IMR-90 (cell line): ENCODE results near the gene FNDC3B.

ENCODE experiments used
- CTCF ChIP-seq: conservative IDR thresholded peaks from 2 replicates; pipeline ENCODE4 v1.5.1; 2012; ENCODE audit warnings: mild to moderate bottlenecking, low read depth, low read length, improper control_type of control experiment
- FOS ChIP-seq: fragments of 150-350 bp; IDR thresholded peaks from 2 replicates; pipeline ENCODE4 v1.6.1; 2016; ENCODE audit warnings: low read depth, low read length
- MAFK ChIP-seq: IDR thresholded peaks from 2 replicates; pipeline ENCODE4 v1.6.1; 2012; ENCODE audit warnings: low read depth, low read length, improper control_type of control experiment
- MAZ ChIP-seq: IDR thresholded peaks from 2 replicates; pipeline ENCODE4 v1.6.1; 2012; ENCODE audit warnings: low read depth, mild to moderate bottlenecking, low read length, improper control_type of control experiment, moderate library complexity, borderline replicate concordance
- MXI1 ChIP-seq: IDR thresholded peaks from 2 replicates; pipeline ENCODE4 v1.6.1; 2012; ENCODE audit warnings: low read depth, mild to moderate bottlenecking, low read length, moderate library complexity, borderline replicate concordance
- POLR2A ChIP-seq: IDR thresholded peaks from 2 replicates; pipeline ENCODE4 v1.6.1; 2012; ENCODE audit warnings: mild to moderate bottlenecking, low read depth, low read length
- RAD21 ChIP-seq: IDR thresholded peaks from 2 replicates; pipeline ENCODE4 v1.6.1; 2012; ENCODE audit warnings: low read length, improper control_type of control experiment
- RCOR1 ChIP-seq: IDR thresholded peaks from 2 replicates; pipeline ENCODE4 v1.6.1; 2012; ENCODE audit warnings: mild to moderate bottlenecking, low read length, improper control_type of control experiment; ENCODE audit not compliant: insufficient replicate concordance
- SMC3 ChIP-seq: fragments of 150-350 bp; IDR thresholded peaks from 2 replicates; pipeline ENCODE4 v1.6.1; 2016; ENCODE audit warnings: low read depth, mild to moderate bottlenecking, antibody characterized with exemption, low read length, moderate library complexity
- USF2 ChIP-seq: fragments of 150-350 bp; IDR thresholded peaks from 2 replicates; pipeline ENCODE4 v1.6.1; 2017; ENCODE audit warnings: mild to moderate bottlenecking, antibody characterized with exemption, low read length, low read depth

DNA sequence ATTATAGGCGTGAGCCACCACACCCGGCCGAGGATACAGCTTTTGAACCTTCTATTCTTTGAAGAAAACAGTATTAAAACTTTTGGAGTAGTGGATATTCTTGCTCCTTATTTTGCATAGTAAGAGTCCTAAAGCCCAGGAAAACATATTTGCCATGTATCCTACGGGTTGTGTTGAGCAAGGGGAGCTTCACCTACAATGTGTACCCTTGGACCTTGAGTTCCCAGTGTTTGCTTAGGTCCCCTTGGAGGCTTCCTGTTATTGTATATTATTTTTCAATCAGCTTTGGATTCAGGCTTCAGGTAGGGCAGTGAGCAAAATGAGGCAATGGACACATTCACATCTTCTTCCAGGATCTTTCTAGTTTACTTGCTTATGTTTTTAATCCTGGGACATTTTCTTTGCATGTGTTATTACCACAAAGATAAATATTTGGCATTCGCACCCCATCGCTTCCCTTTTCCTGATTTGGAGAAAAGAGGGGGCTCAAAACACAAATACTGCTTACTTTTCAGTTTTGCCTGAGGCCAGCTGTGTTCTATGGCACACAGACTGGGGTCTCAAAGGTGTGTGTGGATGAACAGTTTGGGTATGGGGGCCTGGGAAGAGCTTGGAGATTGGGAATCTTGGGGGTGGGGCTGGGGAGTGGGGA, 88.7 kb downstream of the FNDC3B start:
- TF ChIP-seq CTCF: no peak
- TF ChIP-seq SMC3: no peak
- TF ChIP-seq RAD21: no peak
- no peak for TF ChIP-seq POLR2A
- TF ChIP-seq MXI1: no peak
- no peak for TF ChIP-seq MAZ
- TF ChIP-seq FOS: no peak
- no peak for TF ChIP-seq RCOR1
- TF ChIP-seq MAFK: no peak
- TF ChIP-seq USF2: no peak
